H7 (cell line): ENCODE data around the gene PRR20G. TPM values are rescaled to one million over a fixed set of nuclear protein-coding genes. Genes with fewer than 3 reads are reported as not detected.
A peak's percentile ranks its signal among the peaks of the same experiment; 100 is the strongest.

ENCODE experiments used
- DNase-seq: peaks from one replicate; pipeline ENCODE4 v3.0.0; 2012
- H3K27me3 ChIP-seq: 2 replicates; pipeline ENCODE4 v1.6.0; 2011; ENCODE audit warnings: mild to moderate bottlenecking, low read length; ENCODE audit not compliant: control insufficient read depth, insufficient read depth
- H3K36me3 ChIP-seq: replicated peaks from 2 replicates; pipeline ENCODE4 v1.5.1; 2011; ENCODE audit warnings: low read length; ENCODE audit not compliant: control insufficient read depth, insufficient read depth
- H3K4me3 ChIP-seq: 2 replicates; pipeline ENCODE4 v1.5.1; 2011; ENCODE audit warnings: low read depth, mild to moderate bottlenecking, control low read depth, low read length, moderate library complexity; ENCODE audit not compliant: insufficient read depth
- total RNA-seq: library from RNA; depleted of rRNA; stranded (reverse); fragments of >200 nt; shearing (Covaris generic); gene quantifications from 2 replicates; pipeline ENCODE4 v1.2.3, GENCODE V29; 2014

The PRR20G gene
- total RNA-seq, 1 experiment from 2014 or later = not detected

GRCh38 chr3:127288921-127289705, 1.3 kb upstream of the PRR20G start:
- DNase-seq = peak; percentile 53
- no peaks in the 10 kb centered on the region for H3K27me3 ChIP-seq
- no peaks in the 10 kb centered on the region for H3K36me3 ChIP-seq
- no peak overlapping the region for H3K4me3 ChIP-seq

- peak; percentile 33 for DNase-seq
- Histone ChIP-seq H3K27me3 (no peaks in the 10 kb centered on the region), H3K4me3 (no peak overlapping the region), H3K36me3 (no peaks in the 10 kb centered on the region)
Observed at GRCh38 chr3:127288343-127288742, 497 bp upstream of the PRR20G start.

GRCh38 chr3:127286571-127287140, 1.2 kb downstream of the PRR20G start:
- Histone ChIP-seq H3K27me3 (no peaks in the 10 kb centered on the region), H3K36me3 (no peaks in the 10 kb centered on the region), H3K4me3 (no peak overlapping the region)
- no peak for DNase-seq

- no peaks in the 10 kb centered on the region for H3K27me3 ChIP-seq
- no peak for DNase-seq
- no peak overlapping the region for H3K4me3 ChIP-seq
- no peaks in the 10 kb centered on the region for H3K36me3 ChIP-seq
Observed at GRCh38 chr3:127284258-127284657, 3.6 kb downstream of the PRR20G start.

- no peak for DNase-seq
Observed at GRCh38 chr3:127277561-127277960, 10.3 kb downstream of the PRR20G start.

GRCh38 chr3:127276995-127277394, 10.9 kb downstream of the PRR20G start:
- no peak for DNase-seq
- H3K27me3 ChIP-seq = no peaks in the 10 kb centered on the region

More at GRCh38 chr3:127277561-127277960, 10.3 kb downstream of the PRR20G start:
- H3K4me3 ChIP-seq = no peak overlapping the region
- no peaks in the 10 kb centered on the region for H3K27me3 ChIP-seq
- H3K36me3 ChIP-seq = no peaks in the 10 kb centered on the region

GRCh38 chr3:127276396-127276795, 11.4 kb downstream of the PRR20G start:
- DNase-seq = no peak
- no peaks in the 10 kb centered on the region for H3K36me3 ChIP-seq
- H3K27me3 ChIP-seq = no peaks in the 10 kb centered on the region
- H3K4me3 ChIP-seq = no peak overlapping the region

More at GRCh38 chr3:127276995-127277394, 10.9 kb downstream of the PRR20G start:
- H3K4me3 ChIP-seq = no peak overlapping the region
- H3K36me3 ChIP-seq = no peaks in the 10 kb centered on the region

GRCh38 chr3:127275287-127275781, 12.5 kb downstream of the PRR20G start:
- no peak overlapping the region for H3K4me3 ChIP-seq
- DNase-seq = no peak

GRCh38 chr3:127274200-127274760, 13.6 kb downstream of the PRR20G start:
- H3K4me3 ChIP-seq = no peak overlapping the region
- no peaks in the 10 kb centered on the region for H3K27me3 ChIP-seq
- DNase-seq = no peak
- no peaks in the 10 kb centered on the region for H3K36me3 ChIP-seq

More at GRCh38 chr3:127275287-127275781, 12.5 kb downstream of the PRR20G start:
- Histone ChIP-seq H3K36me3 (no peaks in the 10 kb centered on the region), H3K27me3 (no peaks in the 10 kb centered on the region)

GRCh38 chr3:127273206-127273605, 14.6 kb downstream of the PRR20G start:
- no peak overlapping the region for H3K4me3 ChIP-seq
- no peaks in the 10 kb centered on the region for H3K36me3 ChIP-seq
- DNase-seq = no peak
- no peaks in the 10 kb centered on the region for H3K27me3 ChIP-seq

- no peaks in the 10 kb centered on the region for H3K27me3 ChIP-seq
- no peak for DNase-seq
- H3K36me3 ChIP-seq = no peaks in the 10 kb centered on the region
- no peak overlapping the region for H3K4me3 ChIP-seq
Observed at GRCh38 chr3:127266186-127266585, 21.7 kb downstream of the PRR20G start.

GRCh38 chr3:127265581-127265981, 22.3 kb downstream of the PRR20G start:
- H3K36me3 ChIP-seq = no peaks in the 10 kb centered on the region
- H3K27me3 ChIP-seq = no peaks in the 10 kb centered on the region
- no peak for DNase-seq
- H3K4me3 ChIP-seq = no peak overlapping the region

- Histone ChIP-seq H3K4me3 (no peak overlapping the region), H3K36me3 (no peaks in the 10 kb centered on the region), H3K27me3 (no peaks in the 10 kb centered on the region)
- peak; percentile 18 for DNase-seq
Observed at GRCh38 chr3:127264794-127265514, 22.9 kb downstream of the PRR20G start.

- DNase-seq = peak; percentile 37
- H3K4me3 ChIP-seq = no peak overlapping the region
- no peaks in the 10 kb centered on the region for H3K36me3 ChIP-seq
- H3K27me3 ChIP-seq = no peaks in the 10 kb centered on the region
Observed at GRCh38 chr3:127264292-127264691, 23.6 kb downstream of the PRR20G start.
